ENCODE results near the gene SLC35F1. TPM values are rescaled to one million over a fixed set of nuclear protein-coding genes. Genes with fewer than 3 reads are reported as not detected.

SLC35F1 gene
- total RNA-seq, 1 experiment from 2014 or later, result 4.3 TPM

GRCh38 chr6:118350881-118351430 lies 443.9 kb downstream of the SLC35F1 start:
- no peaks in the 10 kb centered on the region for H3K4me1 ChIP-seq (ENCODE audit: insufficient read depth, low read length)
- Mint-ChIP-seq H3K36me3 (ENCODE audit: insufficient read depth in 1 of 3, low read depth in 3 of 3) (0 out of 7 replicates have a peak, but pooled peaks cover 0 to 6% (median 2%) of the 10 kb centered on the region in 3 experiments), H3K27ac (no peak overlapping the region), H3K27me3 (ENCODE audit: low read depth) (no peaks in the 10 kb centered on the region), H3K4me3 (no peak overlapping the region), H3K4me1 (0 out of 4 replicates have a peak, but pooled peaks cover 0 to 3% of the 10 kb centered on the region in 2 experiments), H3K9me3 (peaks cover 6% of the 10 kb centered on the region in 2 experiments; a peak in 3 of 5 replicates)
- no peak overlapping the region for H2BK15ac ChIP-seq (ENCODE audit: low read depth, low read length)
- H2AFZ ChIP-seq (ENCODE audit: low read length), result no peak overlapping the region
- H3K14ac ChIP-seq (ENCODE audit: insufficient read depth, low read length), result no peak overlapping the region
- H2BK12ac ChIP-seq (ENCODE audit: insufficient read length, low read depth, low read length), result no peak overlapping the region
- H2BK5ac ChIP-seq (ENCODE audit: insufficient read length, low read length), result no peak overlapping the region
- H3K79me1 ChIP-seq (ENCODE audit: insufficient read depth, low read depth, low read length, poor library complexity, severe bottlenecking), result no peaks in the 10 kb centered on the region
- H2BK20ac ChIP-seq (ENCODE audit: low read depth, low read length, poor library complexity, severe bottlenecking), result no peak overlapping the region
- H3K23ac ChIP-seq (ENCODE audit: insufficient read length, low read depth, low read length), result no peak overlapping the region
- no peak overlapping the region for H3K27ac ChIP-seq (ENCODE audit: insufficient read length, low read depth, low read length)
- H2BK120ac ChIP-seq (ENCODE audit: low read depth, low read length, poor library complexity, severe bottlenecking), result no peak overlapping the region
- no CpG with 5 or more reads among the region's 5 CpGs for WGBS (ENCODE audit: extremely low coverage, insufficient read length, low lambda C conversion rate)
- no peaks in the 10 kb centered on the region for H3K23me2 ChIP-seq (ENCODE audit: insufficient read length, low read depth, low read length, poor library complexity, severe bottlenecking)
- H4K5ac ChIP-seq (ENCODE audit: insufficient read length, low read depth, low read length), result no peak overlapping the region
- no peak overlapping the region for H3K56ac ChIP-seq (ENCODE audit: insufficient read length, low read depth, low read length)
- H4K20me1 ChIP-seq (ENCODE audit: control insufficient read depth, insufficient read depth, insufficient read length), result no peaks in the 10 kb centered on the region
- H3T11ph ChIP-seq (ENCODE audit: low read length), result no peak overlapping the region
- H3K4ac ChIP-seq (ENCODE audit: low read depth, low read length), result no peak overlapping the region
- no peaks in the 10 kb centered on the region for H3K9me3 ChIP-seq (ENCODE audit: control insufficient read depth, low read depth, low read length)
- no peak overlapping the region for H4K91ac ChIP-seq (ENCODE audit: insufficient read length, low read depth, low read length)
- no peaks in the 10 kb centered on the region for H3K27me3 ChIP-seq (ENCODE audit: insufficient read depth, low read length)
- no peak overlapping the region for H3K9ac ChIP-seq (ENCODE audit: extremely low read depth, insufficient read length, low read length)
- DNase-seq, result no peak
- no peaks in the 10 kb centered on the region for H3K79me2 ChIP-seq (ENCODE audit: insufficient read depth, low read length)
- no peak overlapping the region for H4K8ac ChIP-seq (replicated peaks; ENCODE audit: insufficient read length, low read depth, low read length)
- no peak overlapping the region for H2AK5ac ChIP-seq (ENCODE audit: insufficient read length, low read length)
- no peak for TF ChIP-seq CTCF (conservative IDR thresholded peaks at IDR 0.05)
- H3K4me2 ChIP-seq (ENCODE audit: insufficient read depth, insufficient read length, low read length), result no peak overlapping the region
- H3K18ac ChIP-seq (ENCODE audit: insufficient read length, low read depth, low read length), result no peak overlapping the region
